Hepatocyte (in vitro differentiated cells): ENCODE results near the gene SNRNP70. TPM values are rescaled to one million over a fixed set of nuclear protein-coding genes. Genes with fewer than 3 reads are reported as not detected.

Source experiments
- DNase-seq: peaks from one replicate; pipeline ENCODE4 v3.0.0-alpha.2; 2016; ENCODE audit warnings: low spot score
- H2AFZ ChIP-seq: fragments of 200-600 bp; sonication (generic); 2 replicates; pipeline ENCODE4 v1.6.0; 2016; ENCODE audit warnings: antibody characterized with exemption, mild to moderate bottlenecking
- H3K27ac ChIP-seq: fragments of 200-600 bp; sonication (generic); 2 replicates; pipeline ENCODE4 v1.5.1; 2016; ENCODE audit warnings: mild to moderate bottlenecking
- H3K27me3 ChIP-seq: fragments of 200-600 bp; sonication (generic); 2 replicates; pipeline ENCODE4 v1.6.1; 2016
- H3K36me3 ChIP-seq: fragments of 200-600 bp; sonication (generic); replicated peaks from 2 replicates; pipeline ENCODE4 v1.5.1; 2016; ENCODE audit warnings: low read depth; ENCODE audit not compliant: insufficient read depth
- H3K4me1 ChIP-seq: fragments of 200-600 bp; sonication (generic); 2 replicates; pipeline ENCODE4 v1.5.1; 2016; ENCODE audit warnings: mild to moderate bottlenecking, moderate library complexity; ENCODE audit not compliant: insufficient read depth
- H3K4me2 ChIP-seq: fragments of 200-600 bp; sonication (generic); 2 replicates; pipeline ENCODE4 v1.6.0; 2016
- H3K4me3 ChIP-seq: fragments of 200-600 bp; sonication (generic); 2 replicates; pipeline ENCODE4 v1.5.1; 2016; ENCODE audit warnings: mild to moderate bottlenecking
- H3K79me2 ChIP-seq: fragments of 200-600 bp; sonication (generic); 2 replicates; pipeline ENCODE4 v1.6.0; 2017; ENCODE audit warnings: mild to moderate bottlenecking
- H3K9me2 ChIP-seq: fragments of 200-600 bp; sonication (generic); replicated peaks from 2 replicates; pipeline ENCODE4 v1.6.0; 2017; ENCODE audit warnings: mild to moderate bottlenecking; ENCODE audit not compliant: insufficient read depth
- H3K9me3 ChIP-seq: fragments of 200-600 bp; sonication (generic); 2 replicates; pipeline ENCODE4 v1.5.1; 2016; ENCODE audit warnings: low read depth, mild to moderate bottlenecking
- H4K20me1 ChIP-seq: fragments of 200-600 bp; sonication (generic); 2 replicates; pipeline ENCODE4 v1.6.0; 2016; ENCODE audit warnings: mild to moderate bottlenecking; ENCODE audit not compliant: insufficient read depth, poor library complexity, severe bottlenecking
- EZH2 ChIP-seq: fragments of 200-600 bp; sonication (generic); IDR thresholded peaks from 2 replicates; pipeline ENCODE4 v1.6.1; 2016; ENCODE audit warnings: antibody characterized with exemption, mild to moderate bottlenecking, borderline replicate concordance
- EZH2phosphoT487 ChIP-seq: fragments of 200-600 bp; sonication (generic); IDR thresholded peaks from one replicate; pipeline ENCODE4 v1.6.1; 2018; ENCODE audit warnings: antibody characterized with exemption, mild to moderate bottlenecking, low read depth, moderate library complexity; ENCODE audit not compliant: unreplicated experiment, severe bottlenecking
- WGBS: methylation state at CpG from one replicate; pipeline ENCODE4 v1.1.6; 2016; ENCODE audit warnings: low lambda C conversion rate; ENCODE audit errors: missing lambda C conversion rate; 5-methylcytosine and 5-hydroxymethylcytosine counted together
- polyA plus RNA-seq: library from polyadenylated mRNA; unstranded; fragments of >200 nt; fragmentation: Nextera tagmentation; extraction: Ambion mirVana; gene quantifications from 2 replicates; pipeline ENCODE4 v1.2.1, GENCODE V29; 2016
- total RNA-seq: library from RNA; depleted of rRNA; stranded (reverse); fragments of >200 nt; gene quantifications from 2 replicates; pipeline ENCODE4 v1.2.3, GENCODE V29; 2014
- TF ChIP-seq, protein P1 (sequence below): fragments of 200-600 bp; sonication (generic); IDR thresholded peaks from 2 replicates; pipeline ENCODE4 v1.5.1; 2016; ENCODE audit warnings: antibody characterized with exemption, mild to moderate bottlenecking; ENCODE audit not compliant: poor library complexity

SNRNP70 gene
- total and polyA plus RNA-seq, 2 experiments from 2014 or later, result 190 to 248 TPM

DNA sequence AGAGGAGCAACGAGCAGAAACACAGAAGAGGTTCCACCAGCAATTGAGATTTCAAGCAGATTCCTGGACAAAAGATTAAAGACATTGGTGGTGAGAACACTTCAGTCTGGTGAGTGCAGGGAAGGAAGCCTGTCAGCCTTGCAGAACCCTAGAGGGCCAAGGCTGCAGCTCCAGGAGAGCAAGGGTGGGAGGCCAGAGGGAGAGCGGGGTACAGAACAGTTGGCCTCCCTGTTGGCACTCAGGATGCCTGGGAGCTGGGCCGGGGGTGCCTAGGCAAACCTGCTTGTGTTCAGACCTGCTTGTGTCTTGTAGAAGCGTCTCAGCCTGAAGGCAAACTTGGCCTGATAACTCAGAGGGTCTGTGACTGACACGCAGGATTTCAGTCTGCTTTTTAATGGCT, 23.8 kb downstream of the SNRNP70 start:
- no peaks in the 10 kb centered on the region for H3K9me2 ChIP-seq
- H3K79me2 ChIP-seq, result no peaks in the 10 kb centered on the region
- no peaks in the 10 kb centered on the region for H3K36me3 ChIP-seq
- no peak overlapping the region for H2AFZ ChIP-seq
- H3K27ac ChIP-seq, result no peak overlapping the region
- peaks cover 12% of the 10 kb centered on the region for H4K20me1 ChIP-seq
- 76% methylated on average over 5 of the region's 5 CpGs for WGBS
- peaks cover 5% of the 10 kb centered on the region for H3K4me1 ChIP-seq
- DNase-seq, result no peak
- H3K27me3 ChIP-seq, result no peaks in the 10 kb centered on the region
- no peaks in the 10 kb centered on the region for H3K9me3 ChIP-seq
- no peak overlapping the region for H3K4me2 ChIP-seq
- no peak overlapping the region for H3K4me3 ChIP-seq
- no peak for TF ChIP-seq EZH2phosphoT487
- TF ChIP-seq, protein P1, sequence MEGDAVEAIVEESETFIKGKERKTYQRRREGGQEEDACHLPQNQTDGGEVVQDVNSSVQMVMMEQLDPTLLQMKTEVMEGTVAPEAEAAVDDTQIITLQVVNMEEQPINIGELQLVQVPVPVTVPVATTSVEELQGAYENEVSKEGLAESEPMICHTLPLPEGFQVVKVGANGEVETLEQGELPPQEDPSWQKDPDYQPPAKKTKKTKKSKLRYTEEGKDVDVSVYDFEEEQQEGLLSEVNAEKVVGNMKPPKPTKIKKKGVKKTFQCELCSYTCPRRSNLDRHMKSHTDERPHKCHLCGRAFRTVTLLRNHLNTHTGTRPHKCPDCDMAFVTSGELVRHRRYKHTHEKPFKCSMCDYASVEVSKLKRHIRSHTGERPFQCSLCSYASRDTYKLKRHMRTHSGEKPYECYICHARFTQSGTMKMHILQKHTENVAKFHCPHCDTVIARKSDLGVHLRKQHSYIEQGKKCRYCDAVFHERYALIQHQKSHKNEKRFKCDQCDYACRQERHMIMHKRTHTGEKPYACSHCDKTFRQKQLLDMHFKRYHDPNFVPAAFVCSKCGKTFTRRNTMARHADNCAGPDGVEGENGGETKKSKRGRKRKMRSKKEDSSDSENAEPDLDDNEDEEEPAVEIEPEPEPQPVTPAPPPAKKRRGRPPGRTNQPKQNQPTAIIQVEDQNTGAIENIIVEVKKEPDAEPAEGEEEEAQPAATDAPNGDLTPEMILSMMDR, result no peak
- no peak for TF ChIP-seq EZH2

DNA sequence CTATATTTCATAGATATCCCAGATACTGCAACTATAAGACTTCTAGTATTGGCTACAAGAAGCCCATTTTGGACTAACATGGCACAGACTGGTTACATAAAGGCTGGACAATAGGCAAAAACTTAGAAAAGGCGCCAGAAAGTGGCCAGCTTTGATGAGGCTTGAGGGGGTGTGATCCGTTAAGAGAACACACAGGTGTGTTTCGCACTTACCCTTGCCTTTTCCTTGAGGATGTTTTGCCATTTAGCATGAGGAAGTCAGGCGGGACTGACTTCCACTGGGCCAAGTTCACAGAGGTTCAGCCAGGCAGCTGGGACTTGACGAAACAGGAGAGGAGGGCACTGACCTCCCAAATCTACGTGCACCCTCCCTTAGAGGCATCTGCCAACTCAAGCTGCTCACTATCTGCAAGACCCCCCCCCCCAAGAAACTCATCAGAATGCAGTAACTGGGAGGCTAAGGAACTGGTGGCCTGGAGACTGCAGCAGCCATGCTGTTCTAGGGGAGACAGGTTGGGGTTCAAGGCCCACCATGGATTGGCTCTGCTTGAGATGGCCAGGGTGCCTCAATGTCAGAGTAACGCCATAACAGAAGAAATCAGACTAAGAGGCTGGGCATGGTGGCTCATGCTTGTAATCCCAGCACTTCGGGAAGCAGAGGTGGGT, 24.4 kb downstream of the SNRNP70 start:
- Histone ChIP-seq H3K9me2 (no peaks in the 10 kb centered on the region), H3K4me1 (peaks cover 5% of the 10 kb centered on the region), H3K9me3 (no peaks in the 10 kb centered on the region), H2AFZ (no peak overlapping the region), H3K4me3 (no peak overlapping the region), H3K79me2 (no peaks in the 10 kb centered on the region), H4K20me1 (peaks cover 12% of the 10 kb centered on the region), H3K36me3 (no peaks in the 10 kb centered on the region), H3K27ac (no peak overlapping the region), H3K4me2 (no peak overlapping the region), H3K27me3 (no peaks in the 10 kb centered on the region)
- DNase-seq, result no peak
- 94% methylated on average over 8 of the region's 8 CpGs for WGBS
- TF ChIP-seq, protein P1, result no peak

DNA sequence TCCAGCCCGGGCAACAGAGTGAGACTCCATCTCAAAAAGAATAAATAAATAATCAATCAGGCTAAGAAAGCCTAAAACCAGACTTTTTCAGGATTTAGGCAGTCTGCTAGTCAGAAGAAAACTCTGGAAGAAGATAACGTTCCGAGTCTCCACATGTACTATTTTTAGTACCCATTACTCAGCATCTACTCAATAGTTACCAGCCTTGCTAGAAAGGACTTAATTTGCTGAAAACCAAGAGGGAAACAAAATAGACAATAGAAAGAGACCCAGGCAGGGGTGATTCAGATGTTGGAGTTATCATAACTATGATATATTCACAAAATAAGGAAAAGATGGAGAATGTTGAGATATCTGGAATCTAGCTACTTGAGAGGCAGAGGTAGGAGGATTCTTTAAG, 25.3 kb downstream of the SNRNP70 start:
- Histone ChIP-seq H3K4me2 (no peak overlapping the region), H3K4me1 (peaks cover 5% of the 10 kb centered on the region), H2AFZ (no peak overlapping the region), H3K27ac (peak overlapping the region; percentile 2), H3K4me3 (no peak overlapping the region), H4K20me1 (peaks cover 12% of the 10 kb centered on the region), H3K36me3 (no peaks in the 10 kb centered on the region), H3K27me3 (no peaks in the 10 kb centered on the region), H3K9me2 (no peaks in the 10 kb centered on the region), H3K79me2 (no peaks in the 10 kb centered on the region), H3K9me3 (no peaks in the 10 kb centered on the region)
- no peak for DNase-seq
- 58% methylated on average over 3 of the region's 3 CpGs for WGBS
- TF ChIP-seq EZH2phosphoT487 (no peak), EZH2 (no peak)
- TF ChIP-seq, protein P1, result no peak
